Fibroblast of the conjunctiva (primary cell): ENCODE data around the gene FA2H.
"Not testable (repeated sequence)": the region's sequence is repeated elsewhere in the genome, so short reads cannot be mapped to it uniquely, and the experiment has no call there.

ENCODE experiments used
- DNase-seq: peaks from one replicate; pipeline ENCODE4 v3.0.0-alpha.2; 2010; ENCODE audit warnings: low read depth

Gene FA2H

GRCh38 chr16:74770831-74771526 is 3.6 kb downstream of the FA2H start:
- no peak for DNase-seq

GRCh38 chr16:74769586-74770190 is 4.9 kb downstream of the FA2H start:
- no peak for DNase-seq

GRCh38 chr16:74768239-74768638 is 6.4 kb downstream of the FA2H start:
- no peak for DNase-seq

GRCh38 chr16:74767749-74768148 is 6.9 kb downstream of the FA2H start:
- no peak for DNase-seq

- DNase-seq, result no peak
Measured at GRCh38 chr16:74766729-74767128, 7.9 kb downstream of the FA2H start.

- DNase-seq, result not testable (repeated sequence)
Measured at GRCh38 chr16:74764184-74764583, 10.4 kb downstream of the FA2H start.

- DNase-seq, result no peak
Measured at GRCh38 chr16:74761665-74762064, 13.0 kb downstream of the FA2H start.

GRCh38 chr16:74760007-74760767 is 14.4 kb downstream of the FA2H start:
- DNase-seq, result no peak

GRCh38 chr16:74759564-74759963 is 15.1 kb downstream of the FA2H start:
- DNase-seq, result no peak

GRCh38 chr16:74758801-74759200 is 15.8 kb downstream of the FA2H start:
- no peak for DNase-seq

- no peak for DNase-seq
Measured at GRCh38 chr16:74757349-74757748, 17.3 kb downstream of the FA2H start.

- DNase-seq, result no peak
Measured at GRCh38 chr16:74756203-74756602, 18.4 kb downstream of the FA2H start.

- DNase-seq, result no peak
Measured at GRCh38 chr16:74753180-74753579, 21.4 kb downstream of the FA2H start.

- no peak for DNase-seq
Measured at GRCh38 chr16:74752756-74753155, 21.9 kb downstream of the FA2H start.

GRCh38 chr16:74752258-74752657 is 22.4 kb downstream of the FA2H start:
- DNase-seq, result no peak

GRCh38 chr16:74751658-74752057 is 23.0 kb downstream of the FA2H start:
- DNase-seq, result no peak

- DNase-seq, result no peak
Measured at GRCh38 chr16:74749291-74750055, 25.1 kb downstream of the FA2H start.

GRCh38 chr16:74748616-74749026 is 26.0 kb downstream of the FA2H start:
- DNase-seq, result no peak

GRCh38 chr16:74747716-74748615 is 26.7 kb downstream of the FA2H start:
- no peak for DNase-seq

GRCh38 chr16:74745926-74746325 is 28.7 kb downstream of the FA2H start:
- DNase-seq, result no peak

GRCh38 chr16:74745109-74745615 is 29.5 kb downstream of the FA2H start:
- DNase-seq, result no peak
